K562 (cell line): ENCODE data around the gene TICRR.

Source experiments
- EP300 ChIP-seq: IDR thresholded peaks from 2 replicates; pipeline ENCODE4 v1.6.1; 2012; ENCODE audit warnings: low read length, improper control_type of control experiment
- HDAC2 ChIP-seq: fragments of 450-650 bp; IDR thresholded peaks from 2 replicates; pipeline ENCODE4 v1.6.1; 2016; ENCODE audit warnings: mild to moderate bottlenecking
- KLF1 ChIP-seq: fragments of 450-650 bp; IDR thresholded peaks from 2 replicates; pipeline ENCODE4 v1.6.1; 2016; ENCODE audit warnings: missing genetic modification characterization, missing compliant biosample characterization
- PRPF4 ChIP-seq: fragments of 200-400 bp; formaldehyde crosslinking; IDR thresholded peaks from one replicate; pipeline ENCODE4 v1.6.1; 2017; ENCODE audit warnings: low read length, low read depth, mild to moderate bottlenecking; ENCODE audit not compliant: insufficient read depth, poor library complexity, severe bottlenecking
- THAP12 ChIP-seq: fragments of 250-450 bp; sonication (Bioruptor Pico); IDR thresholded peaks from 2 replicates; pipeline ENCODE4 v1.9.0; 2021; ENCODE audit warnings: mild to moderate bottlenecking, inconsistent platforms
- XRCC5 ChIP-seq: fragments of 200-400 bp; formaldehyde crosslinking; IDR thresholded peaks from 2 replicates; pipeline ENCODE4 v1.6.1; 2017; ENCODE audit warnings: low read depth, mild to moderate bottlenecking, low read length
- ZNF174 ChIP-seq: fragments of 250-450 bp; sonication (Bioruptor Pico); IDR thresholded peaks from 2 replicates; pipeline ENCODE4 v1.4.0; 2020; ENCODE audit warnings: mild to moderate bottlenecking

- TF ChIP-seq XRCC5 (no peak), ZNF174 (CRISPR knock-in tag) (no peak), EP300 (no peak), KLF1 (tag) (no peak), PRPF4 (no peak), THAP12 (CRISPR knock-in tag) (no peak), HDAC2 (no peak)
Measured at GRCh38 chr15:89528757-89529352, 46.4 kb upstream of the TICRR start.
